K562 (cell line): Measurements from ENCODE around the gene GNRHR. TPM values are rescaled to one million over a fixed set of nuclear protein-coding genes. Genes with fewer than 3 reads are reported as not detected.

ENCODE experiments used
- DLX4 ChIP-seq: fragments of 250-450 bp; sonication (Bioruptor Pico); IDR thresholded peaks from 2 replicates; pipeline ENCODE4 v1.6.1; 2021; ENCODE audit warnings: mild to moderate bottlenecking
- EWSR1 ChIP-seq: fragments of 450-650 bp; IDR thresholded peaks from 2 replicates; pipeline ENCODE4 v1.6.1; 2018; ENCODE audit warnings: borderline replicate concordance, mild to moderate bottlenecking, low read depth, moderate library complexity; ENCODE audit not compliant: partially characterized antibody
- KDM1A ChIP-seq, 2 experiments: fragments of 450-650 bp; IDR thresholded peaks; 2 replicates each; pipeline ENCODE4 v1.6.1; 2016; ENCODE audit warnings: mild to moderate bottlenecking in 2 of 2
- MEF2D ChIP-seq: conservative IDR thresholded peaks from 2 replicates; pipeline ENCODE4 v1.6.1; 2016; ENCODE audit warnings: low read depth, missing genetic modification characterization, missing compliant biosample characterization
- NCOA4 ChIP-seq: fragments of 450-650 bp; IDR thresholded peaks from 2 replicates; pipeline ENCODE4 v1.6.1; 2018; ENCODE audit warnings: mild to moderate bottlenecking; ENCODE audit not compliant: partially characterized antibody
- NKRF ChIP-seq: fragments of 450-650 bp; IDR thresholded peaks from 2 replicates; pipeline ENCODE4 v1.6.1; 2016; ENCODE audit warnings: borderline replicate concordance
- PURB ChIP-seq: sonication (generic); formaldehyde crosslinking; IDR thresholded peaks from 2 replicates; pipeline ENCODE4 v1.9.0; 2021; ENCODE audit warnings: low read depth, mild to moderate bottlenecking, missing genetic modification reagents
- RFX7 ChIP-seq: fragments of 250-450 bp; sonication (Bioruptor Pico); IDR thresholded peaks from 2 replicates; pipeline ENCODE4 v1.5.1; 2021; ENCODE audit warnings: mild to moderate bottlenecking
- RNF219 ChIP-seq: fragments of 250-450 bp; sonication (Bioruptor Pico); IDR thresholded peaks from 2 replicates; pipeline ENCODE4 v1.5.0; 2022; ENCODE audit warnings: mild to moderate bottlenecking
- RUNX1 ChIP-seq: sonication (generic); IDR thresholded peaks from 2 replicates; pipeline ENCODE4 v1.6.1; 2016; ENCODE audit warnings: antibody characterized with exemption, low read depth
- SAFB2 ChIP-seq: fragments of 200-400 bp; formaldehyde crosslinking; IDR thresholded peaks from 2 replicates; pipeline ENCODE4 v1.6.1; 2018; ENCODE audit warnings: borderline replicate concordance, low read length, low read depth, moderate library complexity; ENCODE audit not compliant: severe bottlenecking
- SMARCE1 ChIP-seq: fragments of 450-650 bp; IDR thresholded peaks from 2 replicates; pipeline ENCODE4 v1.7.1; 2016; ENCODE audit warnings: mild to moderate bottlenecking
- TBP ChIP-seq: optimal IDR thresholded peaks from 2 replicates; pipeline ENCODE3; 2011; ENCODE audit warnings: low read depth, low read length, improper control_type of control experiment
- ZNF140 ChIP-seq: fragments of 250-450 bp; sonication (Bioruptor Pico); IDR thresholded peaks from 2 replicates; pipeline ENCODE4 v1.8.0; 2021; ENCODE audit warnings: moderate library complexity, mild to moderate bottlenecking, inconsistent platforms
- ZNF696 ChIP-seq: fragments of 250-450 bp; sonication (Bioruptor Pico); conservative IDR thresholded peaks from 2 replicates; pipeline ENCODE4 v1.4.0; 2020; ENCODE audit warnings: mild to moderate bottlenecking, moderate library complexity
- ZNF699 ChIP-seq: fragments of 250-450 bp; sonication (Bioruptor Pico); IDR thresholded peaks from 2 replicates; pipeline ENCODE4 v1.8.0; 2021; ENCODE audit warnings: mild to moderate bottlenecking, moderate library complexity; ENCODE audit not compliant: insufficient replicate concordance
- ZNF778 ChIP-seq: fragments of 450-650 bp; formaldehyde crosslinking; IDR thresholded peaks from 2 replicates; pipeline ENCODE4 v1.4.0; 2020; ENCODE audit warnings: mild to moderate bottlenecking, moderate library complexity
- polyA plus RNA-seq, 8 experiments: library from polyadenylated mRNA; depleted of rRNA in 4 of 8; stranded (reverse) in 5 of 8; unstranded in 3 of 8; fragments of >200 nt; fragmentation: Nextera tagmentation in 2 of 8; fragmentation: Illumina TruSeq in 1 of 8; extraction: Ambion mirVana in 2 of 8; extraction: Trizol in 1 of 8; gene quantifications; 2 replicates each; pipeline versions ENCODE4 v1.2.1 to v1.2.3, GENCODE V29; 2011 to 2014; ENCODE audit warnings: inconsistent platforms in 1 of 8, missing spikeins in 1 of 8
- total RNA-seq, 7 experiments: library from RNA; depleted of rRNA in 6 of 7; stranded (reverse); fragments of >200 nt in 6 of 7; fragmentation: Illumina TruSeq in 2 of 7; extraction: Trizol in 2 of 7; gene quantifications; 2 replicates each; pipeline versions ENCODE4 v1.2.1 to v1.2.3, GENCODE V29; 2011 to 2021; ENCODE audit warnings: low replicate concordance in 1 of 7
- TF ChIP-seq, protein P1 (sequence below), 2 experiments: IDR thresholded peaks; 2 replicates each; pipeline ENCODE4 v1.6.1; 2011; ENCODE audit warnings: borderline replicate concordance in 1 of 2, control low read depth in 1 of 2, low read depth in 1 of 2, low read length in 1 of 2, mild to moderate bottlenecking in 1 of 2, mixed read lengths in 1 of 2, moderate library complexity in 1 of 2; ENCODE audit not compliant: insufficient read depth in 1 of 2, insufficient read length in 1 of 2, poor library complexity in 1 of 2, severe bottlenecking in 1 of 2; ENCODE audit errors: extremely low read depth in 1 of 2
- TF ChIP-seq, protein P2 (sequence below): fragments of 450-650 bp; IDR thresholded peaks from 2 replicates; pipeline ENCODE4 v1.6.1; 2018; ENCODE audit not compliant: partially characterized antibody

GNRHR gene
- total and polyA plus RNA-seq, 9 of the 15 experiments (the other 6 are each of a cell fraction or from before 2014, with no cell fraction given): 0.06 to 0.13 TPM; not detected in 7

DNA sequence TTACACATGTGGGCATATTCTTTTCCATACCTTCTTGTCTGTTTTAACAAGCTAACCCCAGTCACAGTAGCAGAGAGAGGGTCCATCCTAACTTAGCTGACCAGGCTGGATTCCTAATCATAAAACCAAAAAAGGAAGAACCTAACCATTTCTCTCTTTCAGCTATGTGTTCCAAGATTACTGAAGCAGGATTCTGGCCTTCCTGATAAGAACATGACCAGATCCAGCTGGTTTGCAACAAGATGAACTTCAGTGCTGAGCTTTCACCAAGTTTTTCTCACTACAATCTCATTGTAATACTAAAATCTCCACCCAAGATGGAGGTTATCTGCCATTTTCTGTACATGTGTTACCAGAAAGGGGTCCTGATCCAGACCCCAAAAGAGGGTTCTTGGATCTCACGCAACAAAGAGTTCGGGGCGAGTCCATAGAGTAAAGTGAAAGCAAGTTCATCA, 32.8 kb downstream of the GNRHR start (continued):
- TF ChIP-seq ZNF696 (CRISPR knock-in tag) (no peak), KDM1A (IDR thresholded peaks at IDR 0.05) (peak in 1 of 2 experiments; percentile 5; a peak in 1 of 4 replicates), EWSR1 (no peak), NCOA4 (no peak), ZNF778 (CRISPR knock-in tag) (no peak), SAFB2 (no peak), NKRF (no peak), RUNX1 (no peak), SMARCE1 (0 out of 2 replicates have a peak, but pooled peaks have one; percentile 9), RFX7 (CRISPR knock-in tag) (no peak), TBP (no peak), ZNF140 (CRISPR knock-in tag) (no peak), RNF219 (CRISPR knock-in tag) (no peak), ZNF699 (CRISPR knock-in tag) (no peak), MEF2D (tag) (no peak), PURB (no peak), DLX4 (CRISPR knock-in tag) (no peak)
- TF ChIP-seq, protein P1, sequence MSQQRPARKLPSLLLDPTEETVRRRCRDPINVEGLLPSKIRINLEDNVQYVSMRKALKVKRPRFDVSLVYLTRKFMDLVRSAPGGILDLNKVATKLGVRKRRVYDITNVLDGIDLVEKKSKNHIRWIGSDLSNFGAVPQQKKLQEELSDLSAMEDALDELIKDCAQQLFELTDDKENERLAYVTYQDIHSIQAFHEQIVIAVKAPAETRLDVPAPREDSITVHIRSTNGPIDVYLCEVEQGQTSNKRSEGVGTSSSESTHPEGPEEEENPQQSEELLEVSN (IDR thresholded peaks at IDR 0.05; ENCODE audit: borderline replicate concordance in 1 of 2, extremely low read depth in 1 of 2, insufficient read depth in 1 of 2, insufficient read length in 1 of 2, low read depth in 1 of 2, low read length in 1 of 2, poor library complexity in 1 of 2, severe bottlenecking in 1 of 2): no peak
- TF ChIP-seq, protein P2, sequence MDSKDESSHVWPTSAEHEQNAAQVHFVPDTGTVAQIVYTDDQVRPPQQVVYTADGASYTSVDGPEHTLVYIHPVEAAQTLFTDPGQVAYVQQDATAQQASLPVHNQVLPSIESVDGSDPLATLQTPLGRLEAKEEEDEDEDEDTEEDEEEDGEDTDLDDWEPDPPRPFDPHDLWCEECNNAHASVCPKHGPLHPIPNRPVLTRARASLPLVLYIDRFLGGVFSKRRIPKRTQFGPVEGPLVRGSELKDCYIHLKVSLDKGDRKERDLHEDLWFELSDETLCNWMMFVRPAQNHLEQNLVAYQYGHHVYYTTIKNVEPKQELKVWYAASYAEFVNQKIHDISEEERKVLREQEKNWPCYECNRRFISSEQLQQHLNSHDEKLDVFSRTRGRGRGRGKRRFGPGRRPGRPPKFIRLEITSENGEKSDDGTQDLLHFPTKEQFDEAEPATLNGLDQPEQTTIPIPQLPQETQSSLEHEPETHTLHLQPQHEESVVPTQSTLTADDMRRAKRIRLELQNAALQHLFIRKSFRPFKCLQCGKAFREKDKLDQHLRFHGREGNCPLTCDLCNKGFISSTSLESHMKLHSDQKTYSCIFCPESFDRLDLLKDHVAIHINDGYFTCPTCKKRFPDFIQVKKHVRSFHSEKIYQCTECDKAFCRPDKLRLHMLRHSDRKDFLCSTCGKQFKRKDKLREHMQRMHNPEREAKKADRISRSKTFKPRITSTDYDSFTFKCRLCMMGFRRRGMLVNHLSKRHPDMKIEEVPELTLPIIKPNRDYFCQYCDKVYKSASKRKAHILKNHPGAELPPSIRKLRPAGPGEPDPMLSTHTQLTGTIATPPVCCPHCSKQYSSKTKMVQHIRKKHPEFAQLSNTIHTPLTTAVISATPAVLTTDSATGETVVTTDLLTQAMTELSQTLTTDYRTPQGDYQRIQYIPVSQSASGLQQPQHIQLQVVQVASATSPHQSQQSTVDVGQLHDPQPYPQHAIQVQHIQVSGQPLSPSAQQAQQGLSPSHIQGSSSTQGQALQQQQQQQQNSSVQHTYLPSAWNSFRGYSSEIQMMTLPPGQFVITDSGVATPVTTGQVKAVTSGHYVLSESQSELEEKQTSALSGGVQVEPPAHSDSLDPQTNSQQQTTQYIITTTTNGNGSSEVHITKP: no peak
